ENCODE data around the gene KLRD1.
"Not testable (repeated sequence)": the region's sequence is repeated elsewhere in the genome, so short reads cannot be mapped to it uniquely, and the experiment has no call there.

KLRD1 gene

DNA sequence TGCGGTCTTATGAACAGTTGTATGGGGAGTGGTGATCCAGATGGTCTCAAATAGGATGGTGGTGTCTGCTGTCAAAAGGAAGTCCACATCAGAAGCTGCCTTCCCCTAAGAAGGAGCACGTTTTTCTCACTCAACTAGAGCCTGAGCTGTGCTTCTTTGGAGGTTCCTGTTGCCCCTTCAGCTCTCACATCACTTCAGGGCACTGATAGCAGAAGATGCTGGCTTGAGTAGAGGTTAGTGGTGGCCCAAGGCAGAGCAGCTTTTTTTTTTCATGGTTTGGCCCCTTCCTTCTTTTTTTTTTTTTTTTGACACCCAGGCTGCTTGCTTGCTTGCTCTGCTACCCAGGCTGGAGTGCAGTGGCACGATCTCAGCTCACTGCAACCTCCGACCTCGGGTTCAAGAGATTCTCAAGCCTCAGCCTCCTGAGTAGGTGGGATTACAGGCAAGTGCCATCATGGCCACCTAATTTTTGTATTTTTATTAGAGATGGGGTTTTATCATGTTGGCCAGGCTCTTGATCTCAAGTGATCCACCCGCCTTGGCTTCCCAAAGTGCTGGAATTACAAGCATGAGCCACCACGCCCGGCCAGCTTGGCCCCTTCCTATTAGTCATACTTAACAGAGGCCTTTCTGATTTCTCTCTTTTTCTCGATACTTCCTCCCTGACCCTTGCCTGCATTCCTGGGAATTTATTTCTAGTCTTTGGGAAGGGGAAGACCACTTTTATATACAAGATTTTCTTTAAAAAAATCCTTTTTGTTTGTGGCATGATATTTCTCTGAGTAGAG, 31.6 kb downstream of the KLRD1 start:
- no peak for DNase-seq

DNA sequence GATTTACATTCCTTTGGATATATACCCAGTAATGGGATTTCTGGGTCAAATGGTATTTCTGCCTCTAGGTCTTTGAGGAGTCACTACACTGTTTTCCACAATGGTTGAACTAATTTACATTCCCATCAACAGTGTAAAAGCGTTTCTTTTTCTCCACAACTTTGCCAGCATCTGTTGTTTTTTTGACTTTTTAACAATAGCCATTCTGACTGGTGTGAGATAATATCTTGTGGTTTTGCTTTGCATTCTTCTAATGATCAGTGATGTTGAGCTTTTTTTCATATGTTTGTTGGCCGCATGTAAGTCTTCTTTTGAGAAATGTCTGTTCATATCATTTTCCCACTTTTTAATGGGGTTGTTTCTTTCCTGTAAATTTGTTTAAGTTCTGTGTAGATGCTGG, 33.3 kb downstream of the KLRD1 start:
- not testable (repeated sequence) for DNase-seq

DNA sequence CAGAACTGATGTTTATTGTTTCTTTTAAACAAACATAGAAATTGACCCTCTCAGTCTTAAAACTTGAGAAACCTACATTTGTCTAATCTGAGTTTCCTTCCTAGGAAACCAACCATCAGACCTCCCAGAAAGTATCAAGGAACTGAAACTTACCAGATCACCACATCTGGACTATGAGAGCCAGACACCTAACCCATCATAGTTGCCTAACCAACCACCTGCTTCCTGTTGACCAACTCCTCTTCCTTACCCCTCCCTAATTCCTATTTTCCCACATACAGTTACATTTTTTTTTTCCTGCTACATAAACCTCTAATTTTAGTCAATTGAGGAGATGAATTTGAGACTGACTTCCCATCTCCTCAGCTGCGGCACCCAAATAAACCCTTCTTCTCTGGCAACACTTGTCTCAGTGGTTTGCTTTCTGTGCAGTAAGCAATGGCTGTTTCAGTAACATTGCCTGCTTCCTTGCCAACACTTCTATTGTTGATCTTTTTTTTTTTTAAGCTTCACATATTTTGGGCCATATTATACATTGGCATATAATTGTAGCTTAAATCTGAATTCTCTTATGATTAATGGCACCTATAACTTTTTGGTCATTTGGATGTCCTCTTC, 34.3 kb downstream of the KLRD1 start:
- no peak for DNase-seq

DNA sequence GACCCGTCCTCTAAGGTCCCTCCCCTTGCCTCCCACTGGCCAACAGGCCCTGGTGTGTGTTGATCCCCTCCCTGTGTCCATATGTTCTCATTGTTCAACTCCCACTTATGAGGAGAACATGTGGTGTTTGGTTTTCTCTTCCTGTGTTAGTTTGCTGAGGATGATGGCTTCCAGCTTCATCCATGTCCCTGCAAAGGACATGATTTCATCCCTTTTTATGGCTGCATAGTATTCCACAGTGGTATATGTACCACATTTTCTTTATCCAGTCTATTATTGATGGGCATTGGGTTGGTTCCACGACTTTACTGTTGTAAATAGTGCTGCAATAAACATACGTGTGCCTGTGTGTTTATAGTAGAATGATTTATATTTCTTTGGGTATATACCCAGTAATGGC, 43.8 kb downstream of the KLRD1 start:
- not testable (repeated sequence) for DNase-seq

DNA sequence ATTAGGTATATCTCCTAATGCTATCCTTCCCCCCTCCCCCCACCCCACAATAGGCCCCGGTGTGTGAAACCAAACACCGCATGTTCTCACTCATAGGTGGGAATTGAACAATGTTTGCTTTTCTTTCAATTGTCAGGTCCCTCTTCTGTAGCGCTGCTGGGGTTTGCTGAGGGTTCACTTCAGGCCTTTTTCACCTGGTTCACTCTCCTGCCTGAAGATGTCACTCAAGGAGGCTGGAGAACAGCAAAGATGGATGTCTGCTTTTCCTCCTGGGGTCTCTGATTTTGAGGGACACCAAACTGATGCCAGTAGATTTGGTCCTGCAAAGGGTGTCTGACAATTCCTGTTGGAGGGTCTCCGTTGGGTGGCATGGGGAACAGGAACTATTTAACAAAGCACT, 46.4 kb downstream of the KLRD1 start:
- no peak for DNase-seq

DNA sequence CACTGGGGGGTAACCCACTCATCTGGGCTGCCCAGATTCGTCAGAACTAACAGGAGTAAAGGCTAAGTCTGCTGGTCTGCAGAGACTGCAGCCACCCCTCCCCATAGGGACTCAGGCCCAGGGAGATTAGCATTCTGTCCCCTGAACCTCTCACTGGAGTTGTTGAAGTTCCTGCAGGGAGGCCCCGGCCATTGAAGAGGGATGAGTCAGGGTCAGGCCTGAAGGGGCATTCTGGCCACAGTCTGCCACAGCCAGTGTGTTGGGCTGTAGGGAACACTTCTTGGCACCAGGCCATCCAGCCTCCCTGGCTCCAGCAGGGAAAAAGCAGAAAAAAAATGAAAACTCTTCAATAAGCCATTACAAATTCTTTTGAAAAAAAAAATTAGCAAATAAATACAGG, 46.8 kb downstream of the KLRD1 start:
- no peak for DNase-seq

DNA sequence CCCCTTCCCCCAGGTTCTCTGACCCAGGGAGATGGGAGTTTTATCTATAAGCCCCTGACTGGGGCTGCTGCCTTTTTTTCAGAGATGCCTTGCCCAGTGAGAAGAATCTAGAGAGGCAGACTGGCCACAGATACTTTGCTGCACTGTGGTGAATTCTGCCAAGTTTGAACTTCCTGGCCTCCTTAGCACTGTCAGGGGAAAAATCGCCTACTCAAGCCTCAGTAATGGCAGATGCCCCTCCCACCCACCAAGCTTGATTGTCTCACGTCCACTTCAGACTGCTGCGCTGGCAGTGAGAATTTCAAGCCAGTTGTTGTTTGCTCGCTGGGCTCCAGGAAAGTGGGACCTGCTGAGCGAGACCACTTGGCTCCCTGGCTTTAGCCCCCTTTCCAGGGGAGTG, 50.5 kb downstream of the KLRD1 start:
- DNase-seq: no peak

DNA sequence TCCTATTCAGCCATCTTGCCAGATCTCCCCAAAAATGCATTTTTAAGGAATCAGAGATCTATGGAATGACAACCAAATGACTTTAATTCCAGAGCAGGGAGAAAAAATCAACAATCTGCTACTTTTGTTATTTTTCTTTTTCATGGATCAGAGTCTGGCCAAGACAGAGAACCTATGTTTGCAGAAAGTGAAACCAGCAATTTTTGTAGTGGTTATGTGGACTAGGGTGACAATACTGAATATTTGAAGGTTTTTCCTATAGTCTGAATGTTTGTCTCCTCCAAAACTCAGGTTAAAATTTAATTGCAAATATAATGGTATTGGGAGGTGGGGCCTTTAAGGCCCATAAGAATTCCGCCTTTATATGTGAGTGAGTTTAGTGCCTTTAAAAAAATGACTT, 51.3 kb downstream of the KLRD1 start:
- DNase-seq: no peak

DNA sequence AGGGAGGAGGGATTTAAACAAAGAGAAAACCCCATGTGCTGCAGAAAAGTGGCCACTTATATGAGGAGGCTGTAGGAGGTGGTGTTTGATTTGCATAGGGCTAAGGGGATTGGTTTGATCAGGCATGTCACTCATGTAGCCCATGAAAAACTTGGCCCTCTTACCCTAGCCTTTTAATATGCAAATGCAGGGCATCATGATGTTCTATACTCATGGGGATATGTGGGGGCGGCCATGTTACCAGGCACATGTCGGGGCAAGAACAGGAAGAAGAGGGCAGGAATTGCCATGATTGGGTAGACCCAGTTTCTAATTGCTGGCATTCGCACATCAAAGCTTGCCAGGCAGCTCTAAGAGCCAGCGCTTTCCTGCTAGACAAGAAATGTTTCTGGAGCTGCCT, 53.4 kb downstream of the KLRD1 start:
- no peak for DNase-seq

DNA sequence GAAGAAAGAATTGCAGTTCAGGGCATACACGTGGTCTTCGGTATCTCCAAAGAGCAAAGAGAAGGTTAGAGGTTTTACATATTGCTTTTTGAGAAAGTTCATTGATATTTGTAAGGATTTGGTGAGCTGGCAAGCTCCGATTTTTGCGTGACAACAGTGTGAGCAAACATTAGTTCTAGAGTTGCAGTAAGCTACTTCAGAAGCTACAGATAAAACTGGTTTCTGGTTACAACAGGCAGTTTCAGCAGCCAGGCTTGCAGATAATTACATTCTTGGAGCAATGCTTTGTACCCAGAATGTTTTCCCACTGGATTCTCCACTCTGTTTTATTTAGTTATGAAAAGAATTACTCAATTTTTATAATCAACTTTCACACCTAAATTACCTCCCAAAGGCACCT, 54.0 kb downstream of the KLRD1 start:
- DNase-seq: no peak

DNA sequence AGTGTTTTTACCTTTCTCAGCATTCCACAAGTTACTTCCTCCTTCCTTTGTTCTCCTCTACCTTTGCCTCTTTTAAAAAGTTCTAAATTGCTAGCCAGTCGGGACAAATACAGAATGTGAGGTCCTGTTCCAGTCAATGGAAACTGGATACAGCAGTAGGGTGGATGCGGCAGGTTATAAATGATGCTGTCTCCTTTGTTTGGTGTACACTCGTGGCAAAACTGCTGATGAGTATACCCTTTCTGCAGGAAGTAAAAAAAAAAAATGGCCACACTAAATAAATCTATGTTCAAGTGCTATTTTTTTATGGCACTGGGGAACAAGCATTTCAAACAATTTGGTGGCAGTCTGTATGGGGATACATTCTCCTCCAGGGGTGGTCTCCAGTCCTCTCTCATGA, 54.7 kb downstream of the KLRD1 start:
- no peak for DNase-seq

DNA sequence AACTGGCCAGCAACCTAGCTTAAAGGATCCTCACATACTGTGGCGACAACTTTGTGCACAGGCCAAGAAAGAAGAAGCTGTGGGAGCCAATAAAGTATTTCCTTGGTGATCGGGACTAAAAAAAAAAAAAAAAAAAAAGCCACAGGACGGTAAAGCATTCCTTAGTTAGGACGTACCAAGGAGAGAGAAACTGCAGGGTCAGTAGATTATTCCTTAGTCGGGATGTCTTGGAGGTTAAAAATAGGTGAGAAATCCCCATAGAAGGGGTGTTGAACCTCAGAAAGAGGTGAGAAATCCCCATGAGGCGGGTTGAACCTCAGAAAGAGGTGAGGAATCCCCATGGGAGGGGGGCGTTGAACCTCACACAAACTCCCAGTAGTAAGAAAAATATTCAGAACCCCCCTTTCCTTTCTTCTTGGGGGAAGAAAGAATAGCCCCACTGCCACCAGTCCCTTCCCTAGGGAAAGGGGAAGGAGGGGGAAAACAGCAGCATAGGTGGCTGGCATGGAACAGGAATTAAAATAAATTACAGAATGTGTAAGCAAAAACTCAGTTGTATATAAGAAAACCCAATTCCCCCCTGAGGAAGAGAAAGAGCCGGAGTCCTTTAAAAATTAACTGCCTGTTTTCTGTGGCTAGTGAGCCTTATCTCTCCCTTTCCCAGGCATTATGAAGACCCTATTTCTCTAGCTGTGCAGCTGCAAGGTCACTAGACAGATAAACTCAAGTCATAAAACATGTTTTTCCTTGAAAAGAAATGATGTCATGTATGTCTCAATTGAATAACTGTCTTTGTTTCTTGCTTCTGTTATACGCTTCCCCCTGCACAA, 55.4 kb downstream of the KLRD1 start:
- DNase-seq: no peak

DNA sequence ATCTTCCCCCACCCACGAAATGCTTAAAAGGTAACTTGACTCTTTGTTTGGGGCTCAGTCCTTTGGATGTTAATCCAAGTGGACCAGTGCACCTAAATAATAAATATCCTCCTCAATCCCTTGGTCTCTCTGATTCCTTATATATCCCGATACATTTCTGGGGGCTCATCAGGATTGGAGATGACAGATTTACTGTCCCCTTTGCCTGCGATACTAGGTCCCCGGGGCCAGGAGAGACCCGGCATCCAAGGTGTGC, 55.9 kb downstream of the KLRD1 start:
- DNase-seq: no peak

DNA sequence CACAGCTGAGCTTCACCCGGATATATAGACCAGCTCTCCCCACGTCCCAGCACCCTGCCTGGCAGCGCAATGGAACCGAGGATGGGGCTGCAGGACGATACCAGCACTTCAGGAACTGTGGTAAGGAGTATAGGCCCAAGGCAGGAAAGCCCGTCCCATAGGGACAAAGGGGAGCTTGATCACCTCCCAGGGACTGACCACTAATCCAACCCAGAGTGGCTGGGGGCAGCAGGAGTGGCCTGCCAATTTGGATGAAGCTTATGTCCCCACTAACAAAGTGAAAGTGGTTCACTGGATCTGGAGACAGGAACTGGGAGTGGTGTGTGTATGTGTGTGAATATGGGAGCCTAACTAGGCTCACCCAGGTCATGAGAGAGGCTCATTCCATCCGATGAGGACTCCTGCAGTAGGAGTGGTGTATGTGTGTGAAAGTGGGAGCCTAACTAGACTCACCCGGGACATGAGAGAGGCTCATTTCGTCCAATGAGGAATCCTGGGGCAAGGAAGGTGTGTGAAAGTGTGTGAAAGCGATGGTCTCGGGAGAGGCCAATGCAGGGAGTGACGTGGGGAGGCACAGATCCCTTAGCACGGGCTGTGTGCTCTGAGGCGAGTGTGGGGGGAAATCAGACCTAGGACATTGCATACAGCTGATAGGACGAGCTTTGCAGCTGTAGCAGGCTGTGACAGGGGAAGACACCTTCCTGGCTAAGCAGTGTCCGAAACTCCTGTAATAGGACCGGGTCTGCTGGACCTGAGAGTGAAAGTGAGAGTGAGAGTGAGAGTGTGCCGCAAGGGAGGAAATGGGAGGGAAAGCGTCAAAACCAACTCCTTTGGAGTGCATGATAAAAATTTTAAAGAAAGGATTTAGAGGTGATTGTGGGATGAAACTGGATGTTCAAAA, 56.5 kb downstream of the KLRD1 start:
- DNase-seq: no peak

DNA sequence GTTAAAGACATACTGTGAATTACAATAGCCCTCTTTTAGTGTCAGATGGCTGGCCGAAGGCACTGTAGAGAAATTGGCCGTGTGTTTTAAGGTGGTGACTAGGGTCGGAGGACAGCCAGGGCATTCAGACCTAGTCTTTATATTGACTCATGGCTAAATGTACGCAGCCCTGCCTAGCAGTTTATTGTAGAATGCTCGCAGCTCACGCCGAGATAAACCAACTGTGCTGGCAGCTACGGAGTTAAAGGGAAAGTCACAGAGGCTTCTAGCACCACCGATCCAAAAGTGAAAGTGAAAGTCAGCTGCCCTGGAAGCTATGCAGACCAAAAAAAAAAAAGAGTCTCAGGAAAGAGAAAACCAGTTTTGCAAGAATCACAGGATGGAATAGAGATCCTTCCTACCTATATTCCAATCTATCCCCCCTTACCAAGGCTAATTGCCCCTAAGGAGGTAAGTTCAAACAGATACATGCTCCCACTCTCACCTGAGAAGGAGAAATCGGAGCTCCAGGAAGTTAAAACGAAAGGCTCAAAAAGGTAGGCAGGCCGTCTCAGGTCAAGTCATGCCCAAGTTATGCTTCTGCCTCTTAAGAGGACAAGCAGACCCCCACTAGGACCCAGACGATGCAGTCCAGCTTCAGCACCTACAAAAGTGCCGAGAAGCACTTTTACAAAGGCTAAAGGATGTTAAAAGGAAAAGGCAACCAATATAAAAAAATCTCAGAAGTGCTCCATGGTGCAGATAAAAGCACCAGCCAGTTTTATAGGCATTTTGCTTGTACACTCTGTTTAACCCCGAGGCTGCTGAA, 57.3 kb downstream of the KLRD1 start:
- peak; percentile 9 for DNase-seq

DNA sequence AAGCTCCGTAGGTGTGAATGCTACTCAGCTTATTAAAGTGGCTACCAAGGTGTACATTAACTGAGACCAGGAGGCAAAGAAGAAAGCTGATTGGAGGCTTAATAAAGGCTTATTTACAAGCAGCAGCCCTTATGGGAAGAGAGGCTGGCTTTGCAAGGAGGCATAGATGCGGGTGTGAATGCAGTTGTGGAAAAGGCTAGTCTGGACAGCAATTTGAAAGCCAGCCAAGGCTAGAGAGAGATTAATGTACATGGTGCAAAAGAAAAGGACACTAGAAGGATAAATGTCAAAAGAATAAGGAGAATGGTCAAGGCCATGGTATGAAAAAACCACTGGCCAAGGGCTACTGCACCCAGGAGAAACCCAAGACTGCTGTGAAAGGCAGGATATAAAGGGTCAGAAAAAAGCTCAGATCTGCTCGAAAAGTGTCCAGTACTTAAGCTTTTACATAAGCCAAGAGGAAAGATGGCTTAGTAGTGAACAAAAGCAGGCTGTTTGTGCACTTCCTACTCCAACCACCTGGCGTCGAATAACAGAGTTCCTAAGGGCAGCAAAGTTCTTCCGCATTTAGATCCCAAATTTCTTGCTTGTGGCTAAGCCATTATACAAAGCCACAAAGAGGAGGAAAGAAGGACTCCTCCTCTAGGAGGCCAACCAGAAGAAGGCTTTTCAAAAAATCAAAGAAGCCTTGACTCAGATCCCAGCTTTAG, 58.2 kb downstream of the KLRD1 start:
- DNase-seq: no peak

DNA sequence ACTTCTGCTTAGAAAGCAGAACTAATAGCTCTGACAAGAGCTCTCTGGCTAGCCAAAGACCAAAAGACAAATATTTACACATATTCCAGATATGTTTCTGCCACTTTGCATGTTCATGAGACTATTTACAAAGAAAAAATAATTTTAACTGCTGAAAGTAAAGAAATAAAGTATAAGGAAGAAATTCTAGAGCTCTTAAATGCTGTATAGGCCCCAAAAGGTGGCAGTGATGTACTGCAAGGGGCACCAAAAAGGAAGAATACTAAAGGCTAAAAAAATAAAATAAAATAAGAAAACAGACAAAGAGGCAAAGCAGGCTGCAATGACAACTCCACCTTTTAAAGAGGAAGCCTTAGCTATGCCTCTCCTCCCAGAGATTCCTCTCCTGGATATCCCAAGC, 59.2 kb downstream of the KLRD1 start:
- DNase-seq: no peak

DNA sequence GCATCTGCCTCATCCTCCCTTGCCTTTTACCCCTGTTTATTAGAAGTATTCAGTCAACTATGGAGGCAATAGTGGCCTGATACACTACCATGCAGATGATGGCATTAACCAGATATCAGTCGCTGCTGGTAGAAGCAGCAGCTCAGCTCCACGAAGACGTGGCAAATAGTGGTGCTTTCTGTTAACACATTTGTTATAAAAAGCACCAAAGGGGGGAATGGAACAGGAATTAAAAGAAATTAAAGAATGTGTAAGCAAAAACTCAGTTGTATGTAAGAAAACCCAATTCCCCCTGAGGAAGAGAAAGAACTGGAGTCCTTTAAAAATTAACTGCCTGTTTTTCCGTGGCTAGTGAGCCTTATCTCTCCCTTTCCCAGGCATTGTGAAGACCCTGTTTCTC, 60.0 kb downstream of the KLRD1 start:
- DNase-seq: not testable (repeated sequence)

DNA sequence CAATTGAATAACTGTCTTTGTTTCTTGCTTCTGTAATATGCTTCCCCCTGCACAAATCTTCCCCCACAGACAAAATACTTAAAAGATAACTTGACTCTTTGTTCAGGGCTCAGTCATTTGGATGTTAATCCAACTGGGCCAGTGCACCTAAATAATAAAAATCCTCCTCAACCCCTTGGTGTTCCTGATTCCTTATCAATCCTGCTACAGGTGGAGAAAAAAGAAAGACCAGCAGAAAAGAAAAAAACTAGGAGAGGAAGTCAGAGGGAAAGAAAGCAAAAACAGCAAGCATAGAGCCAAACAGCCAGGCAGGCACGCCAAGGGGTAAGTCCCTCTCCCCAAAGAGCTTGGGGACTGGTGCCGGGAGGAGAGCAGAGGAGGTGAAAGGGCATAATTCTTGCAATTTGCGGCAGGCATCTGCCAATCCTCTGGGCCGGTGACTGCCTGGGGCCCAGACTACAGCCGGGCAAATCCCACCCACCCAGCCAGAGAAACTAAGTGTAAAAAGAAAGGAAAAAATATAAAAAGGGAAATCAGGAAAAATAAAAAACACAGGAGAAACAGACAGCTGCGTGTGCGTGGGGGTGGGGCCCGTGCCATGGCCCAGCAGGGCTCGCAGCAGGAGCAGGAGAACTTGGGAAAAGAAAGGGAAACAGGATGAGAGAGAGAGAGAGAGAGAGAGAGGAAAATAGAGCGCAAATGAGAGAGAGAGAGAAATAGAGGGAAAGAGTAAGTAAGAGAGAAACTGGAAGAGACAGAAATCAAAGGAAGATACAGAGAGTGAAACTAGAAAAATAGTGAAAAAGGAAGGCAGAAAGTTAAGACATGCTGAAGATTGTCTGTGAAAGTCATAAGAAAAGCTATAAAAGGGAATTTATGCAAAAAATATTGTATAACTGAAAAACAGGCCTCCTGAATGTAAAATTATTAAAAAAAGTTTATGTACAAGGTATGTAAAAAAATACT, 60.8 kb downstream of the KLRD1 start:
- DNase-seq: no peak
